Stimulated activated CD8-positive, alpha-beta memory T cell treated with anti-CD3 and anti-CD28 coated beads, Interleukin-12 subunit alpha, Interleukin-12 subunit beta, amount 100 ng/mL, for 24 hours (primary cell): Measurements from ENCODE around the gene RUBCNL.
"Not testable (repeated sequence)": the region's sequence is repeated elsewhere in the genome, so short reads cannot be mapped to it uniquely, and the experiment has no call there.

ENCODE experiments used
- DNase-seq: peaks from one replicate; pipeline ENCODE4 v3.0.0-alpha.2; 2020; ENCODE audit errors: extremely low read depth

Gene RUBCNL

DNA sequence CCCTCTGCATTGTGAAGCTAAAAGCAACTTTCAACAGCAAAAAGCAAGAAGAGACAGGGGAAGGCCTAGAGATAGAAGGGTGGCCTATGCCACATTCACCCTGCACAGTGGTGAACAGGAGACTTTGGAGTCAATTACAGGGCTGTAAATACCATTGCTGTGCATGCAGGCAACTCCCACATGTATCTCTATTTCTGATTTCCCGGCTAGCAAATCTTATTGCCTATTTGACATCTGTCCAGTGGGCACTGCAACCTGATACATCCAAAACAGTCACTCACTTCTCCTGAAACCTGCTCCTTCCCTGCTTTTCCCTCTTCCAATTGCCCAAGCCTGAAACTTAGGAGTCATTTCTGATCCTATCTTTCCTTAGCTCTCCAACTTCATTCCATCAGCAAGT lies 13.4 kb downstream of the RUBCNL start:
- DNase-seq = no peak

DNA sequence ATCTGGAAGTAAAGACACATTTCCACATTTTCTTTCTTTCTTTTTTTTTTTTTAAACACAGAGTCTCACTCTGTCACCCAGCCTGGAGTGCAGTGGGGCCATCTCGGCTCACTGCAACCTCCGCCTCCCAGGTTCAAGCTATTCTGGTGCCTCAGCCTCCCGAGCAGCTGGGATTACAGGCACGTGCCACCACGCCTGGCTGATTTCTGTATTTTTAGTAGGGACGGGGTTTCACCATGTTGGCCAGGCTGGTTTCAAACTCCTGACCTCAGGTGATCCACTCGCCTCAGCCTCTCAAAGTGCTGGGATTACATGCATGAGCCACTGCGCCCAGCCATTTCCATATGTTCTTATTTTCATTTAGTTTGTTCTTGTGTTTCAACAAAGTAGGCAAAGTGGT lies 14.1 kb downstream of the RUBCNL start:
- not testable (repeated sequence) for DNase-seq

DNA sequence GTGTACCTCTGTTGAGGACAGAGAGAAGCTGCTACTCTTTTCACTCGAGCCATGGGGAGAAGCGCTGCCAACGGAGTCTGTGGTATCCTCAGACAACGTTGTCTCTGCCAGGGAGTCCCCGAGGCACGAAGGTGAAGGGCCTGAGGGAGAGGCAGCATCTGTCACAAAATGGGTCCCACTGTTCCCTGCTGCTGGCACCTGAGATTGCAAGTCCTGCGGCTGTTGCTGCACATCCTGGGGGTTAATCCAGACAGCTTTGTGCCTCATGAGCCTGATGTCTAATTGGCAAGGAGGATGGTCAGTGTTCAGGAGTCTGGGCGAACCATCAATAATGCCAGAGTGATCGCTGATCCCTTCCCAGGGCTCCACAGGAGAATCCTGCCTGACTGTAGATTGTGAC lies 15.0 kb downstream of the RUBCNL start:
- no peak for DNase-seq

DNA sequence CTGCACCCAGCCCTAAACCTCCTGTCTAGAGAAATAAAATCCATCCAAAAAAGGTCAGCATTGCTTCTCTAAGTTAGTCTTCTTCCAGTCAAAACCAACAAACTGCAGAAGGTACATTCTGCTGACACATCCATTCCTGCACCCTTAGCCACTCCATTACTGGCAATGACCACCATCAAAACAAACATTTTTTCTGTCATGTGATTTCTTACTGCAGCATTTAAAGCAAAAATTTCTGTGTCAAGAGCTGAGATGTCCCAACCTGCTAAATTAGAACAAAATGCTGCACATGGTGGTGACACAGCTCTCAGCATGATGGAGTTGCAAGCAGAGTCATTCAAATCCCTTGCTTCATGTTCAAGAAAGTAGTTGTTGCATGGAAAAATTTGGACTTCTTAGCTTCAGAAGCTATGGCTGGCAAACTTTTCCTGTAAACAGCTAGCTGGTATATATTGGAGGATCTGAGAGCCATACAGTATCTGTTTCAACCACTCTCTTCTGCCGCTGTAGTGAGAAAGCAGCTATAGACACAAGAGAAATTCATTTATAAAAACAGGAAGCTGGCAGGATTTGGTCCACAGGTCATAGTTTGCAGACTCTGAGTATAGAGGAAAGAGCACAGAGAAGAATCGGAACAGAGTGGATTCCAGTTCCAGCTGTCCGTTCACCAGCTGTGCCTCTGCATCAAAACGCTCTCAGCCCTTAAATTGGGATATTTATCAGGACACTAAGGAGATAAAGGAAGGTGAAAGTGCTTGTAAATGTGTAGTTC lies 17.4 kb downstream of the RUBCNL start:
- no peak for DNase-seq

DNA sequence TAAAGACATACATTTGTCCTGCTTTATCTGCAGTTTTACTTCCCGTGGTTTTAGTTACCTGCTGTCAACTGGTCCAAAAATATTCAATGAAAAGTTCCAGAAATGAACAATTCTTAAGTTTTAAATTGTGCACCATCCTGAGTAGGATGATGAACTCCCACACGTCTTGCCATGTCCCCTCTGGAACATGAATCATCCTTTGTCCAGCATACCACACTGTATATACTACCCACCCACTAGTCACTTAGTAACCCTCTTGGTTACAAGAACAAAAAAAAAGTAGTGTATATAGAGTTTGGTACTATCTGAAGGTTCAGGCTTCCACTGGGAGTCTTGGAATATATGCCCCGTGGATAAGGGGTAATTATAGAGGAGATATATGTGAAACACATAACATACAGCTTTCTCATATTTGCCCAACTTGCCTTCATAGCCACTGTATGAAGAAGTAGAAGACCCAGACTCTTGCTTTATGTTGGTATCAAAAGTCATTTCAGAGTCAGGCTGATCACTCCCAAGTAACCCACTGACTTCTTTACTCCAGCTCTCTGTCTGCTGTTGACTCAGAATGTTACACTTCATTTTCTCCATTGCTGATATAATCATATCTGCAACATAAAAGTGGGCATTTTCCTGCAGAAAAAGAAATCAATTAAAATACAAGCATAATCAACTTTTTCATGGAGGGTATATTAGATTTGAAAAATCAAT lies 19.3 kb downstream of the RUBCNL start:
- DNase-seq = no peak

DNA sequence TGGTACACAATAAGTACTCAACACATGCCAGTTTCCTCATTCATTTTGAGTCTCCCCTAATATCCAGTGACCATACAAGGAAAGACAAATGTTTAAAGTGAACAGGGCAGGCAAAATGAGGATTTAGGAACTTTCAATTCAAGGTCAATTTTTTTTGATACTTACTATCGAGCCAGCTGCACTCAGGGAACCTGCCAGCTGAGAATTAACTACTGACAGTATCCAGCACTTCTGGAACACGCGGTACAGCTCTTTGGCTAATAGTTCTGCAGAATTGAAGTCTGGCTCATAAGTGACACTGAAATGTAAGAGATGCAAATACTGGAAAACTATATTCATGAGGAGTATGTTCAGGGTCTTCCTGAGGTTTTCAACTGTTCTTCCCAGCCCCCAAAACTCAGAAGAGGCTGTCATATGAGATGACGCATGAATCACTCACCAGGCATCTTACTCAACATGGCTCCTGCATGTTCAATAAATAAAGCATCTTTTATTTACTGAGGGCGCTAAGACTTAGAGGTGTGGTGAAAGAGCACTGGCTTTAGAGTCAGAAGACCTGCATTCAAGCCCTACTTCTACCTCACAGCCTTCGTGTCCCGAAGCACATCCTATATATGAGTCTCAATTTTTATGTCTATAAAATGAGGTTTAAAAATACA lies 25.6 kb downstream of the RUBCNL start:
- no peak for DNase-seq

DNA sequence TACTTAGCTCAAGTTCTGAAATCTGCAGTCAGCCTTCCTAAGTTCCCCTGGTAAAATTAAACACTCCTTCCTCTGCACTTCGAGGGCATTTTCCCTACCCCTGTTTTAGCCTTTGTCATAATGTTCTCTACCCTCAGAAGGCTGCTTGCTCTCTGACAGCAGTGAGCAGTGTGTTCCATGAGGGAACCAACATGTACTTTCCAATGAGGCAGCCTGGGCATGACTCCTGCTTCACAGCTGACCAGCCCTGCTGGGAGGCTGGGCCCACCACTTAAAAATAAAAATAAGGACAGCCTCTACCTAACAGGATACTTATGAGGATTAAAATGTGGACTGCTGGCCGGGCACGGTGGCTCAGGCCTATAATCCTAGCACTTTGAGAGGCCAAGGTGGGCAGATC lies 26.4 kb downstream of the RUBCNL start:
- no peak for DNase-seq

DNA sequence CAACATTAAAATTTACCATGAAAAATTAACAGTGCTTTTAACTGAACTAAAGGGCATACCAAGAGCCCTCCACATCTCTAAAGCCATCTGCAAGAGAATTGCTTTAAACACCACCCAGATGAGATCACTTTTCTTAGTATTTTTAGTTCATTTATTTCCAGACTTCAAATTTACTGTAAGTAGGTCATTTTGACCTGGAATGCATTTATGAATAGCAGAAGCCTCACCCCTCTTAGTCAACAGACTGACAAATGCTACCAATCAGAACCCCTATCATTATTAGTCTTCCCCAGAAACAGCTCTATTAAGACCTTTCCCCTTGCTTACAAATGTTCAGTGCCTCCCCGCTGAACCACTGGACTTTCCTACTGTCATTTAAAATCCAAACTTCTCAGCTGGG lies 27.3 kb downstream of the RUBCNL start:
- DNase-seq = no peak

DNA sequence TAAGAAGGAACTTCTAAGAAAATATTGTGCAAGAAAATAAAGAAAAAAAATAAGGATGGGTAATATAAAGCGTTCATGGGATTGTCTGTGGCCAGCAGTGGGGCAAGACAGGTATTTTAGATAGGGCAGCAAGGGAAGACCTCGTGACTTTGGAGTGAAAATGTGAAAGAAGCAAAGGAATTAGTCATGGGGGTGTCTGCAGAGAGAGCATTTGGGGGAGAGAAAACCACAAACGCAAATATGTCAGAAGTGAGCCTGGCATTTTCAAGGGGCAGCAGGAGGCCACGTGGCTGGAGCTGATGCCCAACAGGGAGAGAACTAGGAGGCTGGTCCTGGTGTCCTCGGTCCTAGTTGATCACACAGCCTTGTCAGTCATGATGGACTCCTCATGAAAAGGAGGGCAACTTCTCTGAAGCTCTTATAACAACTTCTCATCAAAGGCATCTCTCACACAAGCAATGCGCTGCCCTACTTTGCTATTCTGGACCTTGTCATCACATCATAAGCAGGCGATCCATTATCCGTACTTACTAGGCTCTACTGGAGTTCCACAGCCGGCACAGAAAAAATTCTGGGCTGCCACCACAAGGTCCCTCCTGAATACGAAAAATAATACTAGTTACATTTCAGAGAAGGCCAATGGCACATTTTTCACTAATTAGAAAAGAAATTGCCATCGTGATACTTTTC lies 31.0 kb downstream of the RUBCNL start:
- DNase-seq = no peak

DNA sequence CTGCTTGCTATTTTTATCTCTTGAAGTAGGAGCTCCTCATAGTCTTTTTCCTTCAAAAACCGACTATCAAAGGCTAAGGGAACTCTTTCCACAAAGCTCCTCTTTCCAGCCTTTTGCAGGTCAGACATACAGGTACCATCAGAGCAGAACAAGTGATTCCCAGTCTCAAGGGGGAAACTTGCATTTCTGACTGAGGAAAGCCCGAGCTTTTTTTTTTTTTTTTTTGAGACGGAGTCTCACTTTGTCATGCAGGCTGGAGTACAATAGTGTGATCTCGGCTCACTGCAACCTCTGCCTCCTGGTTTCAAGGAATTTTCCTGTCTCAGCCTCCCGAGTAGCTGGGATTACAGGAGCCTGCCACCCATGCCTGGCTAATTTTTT lies 32.0 kb downstream of the RUBCNL start:
- no peak for DNase-seq

DNA sequence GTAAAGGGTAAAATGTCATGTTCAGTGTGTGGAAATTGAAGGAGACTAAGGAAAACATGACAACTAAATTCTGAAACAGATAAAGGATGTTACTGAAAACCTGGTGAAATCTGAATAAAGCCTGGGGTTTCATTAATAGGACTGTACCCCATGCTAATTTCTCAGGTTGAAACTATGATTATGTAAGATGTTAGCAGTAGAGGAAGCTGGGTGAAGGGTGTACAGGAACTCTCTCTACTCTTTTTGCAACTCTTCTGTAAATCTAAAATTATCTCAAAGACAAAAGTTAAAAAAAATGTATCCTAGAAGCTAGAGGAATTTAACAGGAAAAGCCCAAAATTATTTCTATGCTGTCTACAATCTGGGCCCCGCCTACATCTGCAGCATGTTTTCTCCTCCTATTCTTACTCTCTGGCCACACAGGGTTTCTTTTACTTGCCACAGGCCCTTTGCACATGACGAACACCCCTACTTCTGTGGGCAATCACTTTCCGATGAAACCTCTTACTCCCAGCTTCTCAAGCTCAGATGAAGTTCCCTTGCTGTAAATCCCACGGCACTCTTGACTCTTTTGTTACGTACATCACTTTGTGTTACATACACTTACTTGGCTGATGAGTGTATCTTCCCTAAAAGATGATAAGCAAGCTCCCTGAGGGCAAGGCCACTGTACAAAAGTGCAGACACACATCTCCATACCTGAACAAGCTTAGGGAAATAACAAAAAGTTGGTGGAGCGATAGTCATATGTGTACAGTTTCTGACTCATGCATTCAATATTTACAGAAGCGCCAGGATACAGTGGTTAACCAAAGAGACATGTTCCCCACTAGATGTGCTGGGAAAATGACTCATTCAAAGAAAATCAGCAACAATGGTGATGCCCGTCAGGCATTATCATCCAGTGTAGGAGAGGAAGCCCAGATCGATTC lies 32.6 kb downstream of the RUBCNL start:
- DNase-seq = no peak

DNA sequence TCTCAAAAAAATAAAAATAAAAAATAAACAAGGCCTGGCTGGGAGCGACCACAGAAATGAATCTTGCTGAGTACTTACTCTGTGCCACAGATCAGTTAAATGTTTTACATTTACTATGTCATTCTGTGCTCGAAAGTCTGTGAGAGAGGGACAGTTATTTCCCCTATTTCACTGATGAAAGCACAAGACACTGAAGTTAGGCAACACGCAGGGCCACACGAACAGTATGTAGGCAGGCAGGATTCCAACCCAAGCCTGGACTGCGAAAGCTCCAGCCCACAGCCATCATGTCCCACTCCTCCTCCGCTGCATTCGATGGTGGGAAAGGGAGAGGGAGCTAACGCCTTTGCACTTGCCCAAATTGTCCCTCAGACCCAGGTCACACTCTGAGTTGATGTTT lies 34.2 kb downstream of the RUBCNL start:
- DNase-seq = no peak

DNA sequence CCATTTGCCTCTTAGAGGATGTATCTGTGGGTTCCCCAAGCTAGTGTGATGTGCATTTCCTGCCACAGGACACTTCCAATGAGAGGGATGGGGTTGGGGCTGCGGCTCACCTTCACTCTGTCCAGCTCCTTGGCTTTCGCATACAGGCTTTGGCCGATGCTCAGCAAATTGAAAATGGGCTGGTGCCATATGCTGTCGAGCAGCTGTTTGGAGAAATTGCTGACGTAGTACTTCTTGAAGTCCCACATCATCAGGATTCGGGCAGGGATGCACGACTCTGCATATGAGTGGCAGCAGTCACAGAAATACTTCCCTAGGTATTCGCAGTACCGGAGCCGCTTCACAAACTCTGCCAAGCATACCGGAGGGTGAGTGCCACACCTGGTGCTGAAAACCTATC lies 37.0 kb downstream of the RUBCNL start:
- no peak for DNase-seq

DNA sequence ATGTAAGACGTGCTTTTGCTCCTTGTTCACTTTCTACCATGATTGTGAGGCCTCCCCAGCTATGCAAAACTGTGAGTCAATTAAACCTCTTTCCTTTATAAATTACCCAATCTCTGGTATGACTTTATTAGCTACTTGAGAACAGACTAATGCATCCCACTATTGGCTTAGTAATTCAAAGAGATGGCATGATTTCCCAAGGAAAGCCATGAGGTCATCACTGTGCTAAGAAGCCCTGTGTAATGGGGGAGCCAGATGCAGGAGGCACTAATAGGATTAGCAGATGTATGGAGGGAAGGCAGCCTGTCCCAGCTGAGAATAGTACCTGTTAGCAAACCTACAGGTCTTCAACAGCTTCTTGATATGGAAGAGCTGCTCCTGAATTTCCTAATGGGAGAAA lies 38.1 kb downstream of the RUBCNL start:
- DNase-seq = no peak

DNA sequence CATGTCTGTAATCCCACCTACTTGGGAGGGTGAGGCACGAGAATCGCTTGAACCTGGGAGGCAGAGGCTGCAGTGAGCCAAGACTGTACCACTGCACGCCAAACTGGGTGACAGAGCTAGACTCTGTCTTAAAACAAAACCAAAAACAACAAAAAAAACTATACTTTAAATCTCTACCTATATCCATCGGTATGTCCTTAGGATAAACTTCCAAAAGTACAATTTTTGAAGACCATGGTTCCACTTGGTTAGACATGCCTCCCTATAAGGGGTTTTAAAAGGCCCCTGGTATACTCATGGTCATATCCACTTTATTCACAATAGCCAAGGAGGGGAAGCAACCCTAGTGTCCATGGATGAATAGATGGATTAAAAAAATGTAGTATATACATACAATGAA lies 39.8 kb downstream of the RUBCNL start:
- no peak for DNase-seq

DNA sequence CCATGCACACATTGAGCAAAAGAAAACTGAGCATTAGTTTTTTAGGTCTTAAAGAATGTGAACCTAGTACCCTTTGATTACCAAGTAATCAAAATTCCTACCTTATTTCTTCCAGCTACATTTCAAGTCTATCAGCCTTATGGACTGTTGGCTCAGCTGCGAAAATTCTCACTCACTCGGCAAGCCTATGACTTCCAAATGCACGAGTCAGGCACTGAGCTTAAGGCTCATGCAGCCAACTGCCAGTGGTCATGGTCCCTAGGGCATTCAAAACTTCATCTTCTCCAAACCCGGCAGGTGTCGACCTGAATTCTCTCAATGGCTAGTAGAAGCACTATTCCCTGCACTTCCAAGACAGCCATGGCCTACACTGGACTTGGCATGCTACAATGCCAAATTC lies 41.2 kb downstream of the RUBCNL start:
- no peak for DNase-seq

DNA sequence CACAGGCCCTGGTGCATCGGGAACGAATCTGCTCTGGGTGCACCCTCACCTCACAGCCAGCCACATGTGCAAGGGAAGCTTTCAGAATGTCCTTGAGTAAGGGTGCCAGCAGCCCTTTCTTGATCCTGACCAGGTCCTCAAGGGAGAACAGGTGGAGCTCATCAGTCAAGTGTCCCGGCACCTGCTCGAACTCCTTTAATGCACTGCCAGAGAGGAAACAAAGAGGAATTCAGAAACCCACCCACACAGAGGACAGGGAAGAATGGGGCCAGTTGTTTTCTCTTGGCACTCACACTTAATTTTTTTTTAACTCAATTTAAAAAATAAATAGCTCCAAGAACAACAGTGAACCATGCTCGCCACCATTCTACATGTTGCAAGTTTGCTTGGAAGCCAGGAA lies 41.7 kb downstream of the RUBCNL start:
- no peak for DNase-seq

DNA sequence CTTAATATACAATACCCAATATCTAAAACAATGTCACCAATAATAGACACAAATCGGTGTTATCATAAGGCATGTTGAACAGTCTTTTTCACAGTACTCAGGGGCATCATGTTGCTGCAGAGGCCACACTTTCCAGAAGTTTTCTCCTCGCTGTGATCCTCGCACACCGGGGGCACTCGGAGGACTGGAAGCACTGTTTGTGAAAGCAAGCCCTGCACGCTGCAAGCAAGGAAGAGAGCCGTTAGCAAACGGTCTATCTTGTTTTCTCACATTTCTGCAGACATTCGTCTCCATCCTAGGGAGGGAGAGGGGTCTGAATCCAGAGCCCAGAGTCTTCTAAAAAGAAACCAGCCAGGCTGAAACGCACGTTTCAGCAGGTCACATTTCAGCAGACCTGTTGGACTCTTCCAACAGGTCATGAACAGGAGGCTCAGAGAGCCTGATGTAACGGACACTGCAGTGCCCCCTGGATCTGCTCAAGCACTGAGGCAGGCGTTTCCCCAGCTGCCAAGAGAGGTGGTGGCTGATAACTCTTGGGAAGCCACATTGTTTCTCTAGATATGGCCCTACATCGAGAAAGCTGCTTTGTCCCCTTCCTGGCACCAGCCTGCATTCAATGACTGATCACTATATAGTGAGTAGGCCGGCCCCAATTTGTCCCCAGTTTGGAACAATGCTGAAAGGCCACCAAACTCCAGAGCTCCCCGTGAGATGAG lies 43.6 kb downstream of the RUBCNL start:
- no peak for DNase-seq

DNA sequence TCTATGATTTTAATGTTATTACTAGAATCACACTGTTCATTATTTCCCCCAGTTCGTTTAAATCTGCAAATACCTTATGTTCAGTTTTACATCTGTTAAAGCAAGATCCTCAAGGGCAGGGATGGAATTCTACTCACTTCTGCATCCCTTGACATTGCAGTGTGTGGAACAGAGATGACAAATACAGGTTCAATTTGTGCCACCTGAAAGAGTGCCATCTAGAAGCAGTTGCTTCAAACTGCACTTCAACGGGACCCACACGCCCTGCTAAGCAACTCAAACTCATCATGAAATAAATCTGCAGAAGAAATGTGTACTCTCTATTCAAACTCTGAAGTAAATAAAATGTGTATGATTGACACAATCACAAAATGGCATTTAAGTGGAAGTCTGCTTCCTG lies 44.5 kb downstream of the RUBCNL start:
- DNase-seq = no peak

DNA sequence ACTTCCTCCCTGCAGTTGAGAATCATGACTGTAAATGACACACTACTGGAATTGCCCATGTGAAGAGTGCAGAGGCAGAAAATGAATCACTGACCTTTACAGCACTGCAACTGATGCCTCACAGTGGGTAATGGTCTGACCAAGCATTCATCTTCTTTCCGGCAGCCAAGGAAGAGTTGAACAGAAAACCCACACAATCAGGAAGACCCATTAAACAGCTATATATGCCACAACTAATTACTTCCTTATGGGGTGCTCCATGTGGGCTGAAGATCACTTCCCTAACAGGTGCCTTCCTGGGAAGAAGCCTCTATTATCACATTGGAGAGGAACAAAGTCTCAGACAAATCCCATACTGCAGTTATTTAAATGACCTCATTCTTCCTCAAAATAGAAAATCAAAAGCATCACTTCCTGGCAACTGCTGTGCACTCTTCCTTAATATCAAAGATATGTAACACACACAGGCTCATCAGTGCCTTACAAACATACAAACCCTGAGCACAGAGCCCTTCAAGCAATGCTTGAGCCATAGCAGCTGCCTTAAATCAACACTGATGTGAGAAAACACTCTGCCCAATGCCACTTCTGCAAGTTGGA lies 45.8 kb downstream of the RUBCNL start:
- DNase-seq = no peak
